DOHH2 (cell line): ENCODE data around the gene HEATR5A.

Source experiments
- H3F3A ChIP-seq: fragments of 200-600 bp; sonication (generic), shearing (Covaris generic); 2 replicates; pipeline ENCODE4 v1.6.0; 2016; ENCODE audit warnings: antibody characterized with exemption, mild to moderate bottlenecking; ENCODE audit not compliant: control insufficient read depth, insufficient read depth
- H3K27ac ChIP-seq: fragments of 200-600 bp; sonication (generic); 2 replicates; pipeline ENCODE4 v1.5.1; 2014; ENCODE audit warnings: low read depth, mild to moderate bottlenecking, low read length, moderate library complexity
- H3K27me3 ChIP-seq: fragments of 200-600 bp; sonication (generic); 2 replicates; pipeline ENCODE4 v1.6.1; 2014; ENCODE audit warnings: mild to moderate bottlenecking, low read length, mixed read lengths; ENCODE audit not compliant: control insufficient read depth
- H3K36me3 ChIP-seq: fragments of 200-600 bp; sonication (generic); 2 replicates; pipeline ENCODE4 v1.6.1; 2014; ENCODE audit warnings: mild to moderate bottlenecking, low read length, moderate library complexity, mixed read lengths; ENCODE audit not compliant: control insufficient read depth
- H3K4me1 ChIP-seq: fragments of 200-600 bp; sonication (generic); 2 replicates; pipeline ENCODE4 v1.6.1; 2014; ENCODE audit warnings: mild to moderate bottlenecking, low read length, mixed read lengths; ENCODE audit not compliant: control insufficient read depth
- H3K4me2 ChIP-seq: fragments of 200-600 bp; sonication (generic); 2 replicates; pipeline ENCODE4 v1.6.0; 2014; ENCODE audit warnings: mild to moderate bottlenecking, low read length, moderate library complexity
- H3K4me3 ChIP-seq: fragments of 200-600 bp; sonication (generic); 2 replicates; pipeline ENCODE4 v1.5.1; 2014; ENCODE audit warnings: mild to moderate bottlenecking, low read length, mixed read lengths
- H3K79me2 ChIP-seq: fragments of 200-600 bp; sonication (generic); 2 replicates; pipeline ENCODE4 v1.6.1; 2014; ENCODE audit warnings: mild to moderate bottlenecking, low read length, mixed read lengths; ENCODE audit not compliant: control insufficient read depth
- H3K9me2 ChIP-seq: fragments of 200-600 bp; sonication (generic); replicated peaks from 2 replicates; pipeline ENCODE4 v1.6.1; 2014; ENCODE audit warnings: mild to moderate bottlenecking, low read length, mixed read lengths; ENCODE audit not compliant: control insufficient read depth
- H3K9me3 ChIP-seq: fragments of 200-600 bp; sonication (generic); 2 replicates; pipeline ENCODE4 v1.6.1; 2014; ENCODE audit warnings: antibody characterized with exemption, low read length, mixed read lengths; ENCODE audit not compliant: control insufficient read depth, insufficient read depth
- H4K20me1 ChIP-seq: fragments of 200-600 bp; sonication (generic); 2 replicates; pipeline ENCODE4 v1.6.0; 2014; ENCODE audit warnings: low read depth, mild to moderate bottlenecking, antibody characterized with exemption, low read length, moderate library complexity; ENCODE audit not compliant: control insufficient read depth, insufficient read depth
- EZH2phosphoT487 ChIP-seq: fragments of 200-600 bp; sonication (generic); IDR thresholded peaks from 2 replicates; pipeline ENCODE4 v1.6.1; 2017; ENCODE audit warnings: borderline replicate concordance, mild to moderate bottlenecking, antibody characterized with exemption, low read length, moderate library complexity, mixed read lengths
- TF ChIP-seq, protein P1 (sequence below): fragments of 200-600 bp; sonication (generic); IDR thresholded peaks from one replicate; pipeline ENCODE4 v1.5.1; 2014; ENCODE audit warnings: antibody characterized with exemption, mild to moderate bottlenecking, low read depth, low read length; ENCODE audit not compliant: poor library complexity, severe bottlenecking

HEATR5A gene

GRCh38 chr14:31425905-31426304, 5.6 kb upstream of the HEATR5A start:
- H3K4me1 ChIP-seq: peaks cover 5% of the 10 kb centered on the region
- no peak overlapping the region for H3K4me2 ChIP-seq
- H3K9me2 ChIP-seq: no peaks in the 10 kb centered on the region
- no peaks in the 10 kb centered on the region for H3K9me3 ChIP-seq
- H3K4me3 ChIP-seq: no peak overlapping the region
- H4K20me1 ChIP-seq: no peaks in the 10 kb centered on the region
- peaks cover 4% of the 10 kb centered on the region; the same call in 1 of the 2 replicates for H3F3A ChIP-seq
- TF ChIP-seq, protein P1, sequence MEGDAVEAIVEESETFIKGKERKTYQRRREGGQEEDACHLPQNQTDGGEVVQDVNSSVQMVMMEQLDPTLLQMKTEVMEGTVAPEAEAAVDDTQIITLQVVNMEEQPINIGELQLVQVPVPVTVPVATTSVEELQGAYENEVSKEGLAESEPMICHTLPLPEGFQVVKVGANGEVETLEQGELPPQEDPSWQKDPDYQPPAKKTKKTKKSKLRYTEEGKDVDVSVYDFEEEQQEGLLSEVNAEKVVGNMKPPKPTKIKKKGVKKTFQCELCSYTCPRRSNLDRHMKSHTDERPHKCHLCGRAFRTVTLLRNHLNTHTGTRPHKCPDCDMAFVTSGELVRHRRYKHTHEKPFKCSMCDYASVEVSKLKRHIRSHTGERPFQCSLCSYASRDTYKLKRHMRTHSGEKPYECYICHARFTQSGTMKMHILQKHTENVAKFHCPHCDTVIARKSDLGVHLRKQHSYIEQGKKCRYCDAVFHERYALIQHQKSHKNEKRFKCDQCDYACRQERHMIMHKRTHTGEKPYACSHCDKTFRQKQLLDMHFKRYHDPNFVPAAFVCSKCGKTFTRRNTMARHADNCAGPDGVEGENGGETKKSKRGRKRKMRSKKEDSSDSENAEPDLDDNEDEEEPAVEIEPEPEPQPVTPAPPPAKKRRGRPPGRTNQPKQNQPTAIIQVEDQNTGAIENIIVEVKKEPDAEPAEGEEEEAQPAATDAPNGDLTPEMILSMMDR: no peak
- TF ChIP-seq EZH2phosphoT487: no peak
- H3K27me3 ChIP-seq: no peaks in the 10 kb centered on the region
- no peaks in the 10 kb centered on the region for H3K79me2 ChIP-seq
- H3K36me3 ChIP-seq: no peaks in the 10 kb centered on the region
- H3K27ac ChIP-seq: no peak overlapping the region

DNA sequence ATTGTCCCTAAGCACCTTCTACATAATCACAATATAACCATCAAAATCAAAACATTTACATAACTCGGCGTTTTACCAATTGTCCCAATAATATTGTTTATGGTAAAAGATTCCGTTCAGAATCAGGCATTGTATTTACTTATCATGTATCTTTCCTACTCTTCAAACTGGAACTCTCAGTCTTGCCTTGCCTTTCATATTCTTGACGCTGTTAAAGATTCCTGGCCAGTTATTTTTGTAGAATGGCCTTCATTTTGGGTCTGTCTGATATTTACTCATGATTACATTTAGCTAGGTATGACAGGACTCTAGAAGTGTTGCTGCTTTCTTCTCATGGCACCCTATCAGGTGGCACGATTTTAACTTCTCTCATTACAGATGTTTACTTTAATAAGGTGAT, 850 bp upstream of the HEATR5A start:
- peak overlapping the region; percentile 64 for H3K4me2 ChIP-seq
- H3K9me2 ChIP-seq: no peaks in the 10 kb centered on the region
- H3K36me3 ChIP-seq: no peaks in the 10 kb centered on the region
- H3K79me2 ChIP-seq: peaks cover 16% of the 10 kb centered on the region
- H3K27ac ChIP-seq: no peak overlapping the region
- peaks cover 21% of the 10 kb centered on the region for H3K4me1 ChIP-seq
- TF ChIP-seq, protein P1: no peak
- TF ChIP-seq EZH2phosphoT487: no peak
- H3F3A ChIP-seq: peaks cover 15% of the 10 kb centered on the region
- no peaks in the 10 kb centered on the region for H3K27me3 ChIP-seq
- no peaks in the 10 kb centered on the region for H4K20me1 ChIP-seq
- peak overlapping the region; percentile 91 for H3K4me3 ChIP-seq
- no peaks in the 10 kb centered on the region for H3K9me3 ChIP-seq

DNA sequence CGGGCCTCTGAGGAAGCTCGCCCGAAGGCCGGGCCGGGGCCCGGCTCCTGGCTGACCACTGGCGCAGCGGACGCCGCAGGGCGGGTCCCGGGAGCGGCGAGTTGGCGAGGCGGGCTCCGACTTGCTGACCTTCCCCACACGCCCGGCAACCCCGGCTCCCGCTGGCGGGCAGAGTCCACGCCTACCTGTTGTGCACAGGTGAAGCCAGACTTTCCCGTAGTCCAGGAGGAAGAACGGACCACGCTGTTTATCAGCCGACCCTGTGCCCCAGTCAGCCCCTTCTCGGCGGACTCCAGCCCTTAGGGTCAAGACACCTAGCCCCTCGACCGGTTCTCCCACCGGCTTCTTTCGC, 407 bp downstream of the HEATR5A start:
- no peak overlapping the region for H3K27ac ChIP-seq
- no peaks in the 10 kb centered on the region for H3K9me2 ChIP-seq
- peak overlapping the region; percentile 91 for H3K4me3 ChIP-seq
- peaks cover 15% of the 10 kb centered on the region for H3F3A ChIP-seq
- peaks cover 16% of the 10 kb centered on the region for H3K79me2 ChIP-seq
- peak overlapping the region; percentile 64 for H3K4me2 ChIP-seq
- H3K27me3 ChIP-seq: no peaks in the 10 kb centered on the region
- no peaks in the 10 kb centered on the region for H3K36me3 ChIP-seq
- TF ChIP-seq EZH2phosphoT487: no peak
- TF ChIP-seq, protein P1: no peak
- H3K4me1 ChIP-seq: peaks cover 21% of the 10 kb centered on the region
- no peaks in the 10 kb centered on the region for H4K20me1 ChIP-seq
- no peaks in the 10 kb centered on the region for H3K9me3 ChIP-seq
